ENCODE results near the gene SPATA2L.

GRCh38 chr16:89720551-89720812 is 19.0 kb upstream of the SPATA2L start:
- no peak for TF ChIP-seq CTCF (IDR thresholded peaks at IDR 0.05)
- no peak for TF ChIP-seq POLR2AphosphoS5 (IDR thresholded peaks at IDR 0.05; ENCODE audit: low read depth, low read length)
- TF ChIP-seq REST (IDR thresholded peaks at IDR 0.05; ENCODE audit: insufficient read depth in 1 of 2, low read depth in 2 of 2, low read length in 1 of 2), result no peak
- TF ChIP-seq SIN3A (IDR thresholded peaks at IDR 0.05; ENCODE audit: borderline replicate concordance, insufficient read depth, low read depth, low read length), result no peak; the same call in 1 of the 2 replicates

All from Panc1 (cell line).